GM21528 (cell line): Measurements from ENCODE around the gene XRRA1.
"Not testable (repeated sequence)": the region's sequence is repeated elsewhere in the genome, so short reads cannot be mapped to it uniquely, and the experiment has no call there.

ENCODE experiments used
- ATAC-seq: cut with Tn5 transposase; IDR thresholded peaks from one replicate; pipeline ENCODE4 v1.9.1; 2021; ENCODE audit warnings: mild to moderate bottlenecking, moderate library complexity; ENCODE audit not compliant: unreplicated experiment, low FRiP score

The XRRA1 gene

DNA sequence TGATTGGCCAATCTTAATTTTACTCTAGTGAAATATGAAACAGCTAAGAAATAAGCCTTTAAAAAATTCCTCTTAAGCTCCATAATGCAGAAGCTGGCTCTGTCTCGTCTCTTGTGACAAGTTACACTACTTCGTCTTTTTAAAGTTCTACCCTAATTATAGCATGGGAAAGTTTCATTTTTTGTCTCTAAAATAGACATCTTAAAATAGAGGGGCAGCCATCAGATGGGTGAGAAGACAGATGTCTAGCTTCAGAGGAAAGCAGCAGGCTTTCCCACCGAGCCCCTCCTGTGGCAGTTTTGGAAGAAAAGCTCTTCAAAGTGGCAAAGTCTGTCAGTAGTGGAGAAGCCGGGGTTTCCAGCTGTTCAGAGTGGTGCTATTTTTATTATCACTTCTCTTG, 39.5 kb downstream of the XRRA1 start:
- ATAC-seq: no peak

GRCh38 chr11:74905326-74905725, 43.6 kb downstream of the XRRA1 start:
- ATAC-seq: no peak

GRCh38 chr11:74902342-74902741, 46.5 kb downstream of the XRRA1 start:
- no peak for ATAC-seq

GRCh38 chr11:74896311-74896710, 52.6 kb downstream of the XRRA1 start:
- ATAC-seq: no peak

GRCh38 chr11:74895340-74896116, 53.4 kb downstream of the XRRA1 start:
- no peak for ATAC-seq

GRCh38 chr11:74893015-74893414, 55.9 kb downstream of the XRRA1 start:
- ATAC-seq: not testable (repeated sequence)

DNA sequence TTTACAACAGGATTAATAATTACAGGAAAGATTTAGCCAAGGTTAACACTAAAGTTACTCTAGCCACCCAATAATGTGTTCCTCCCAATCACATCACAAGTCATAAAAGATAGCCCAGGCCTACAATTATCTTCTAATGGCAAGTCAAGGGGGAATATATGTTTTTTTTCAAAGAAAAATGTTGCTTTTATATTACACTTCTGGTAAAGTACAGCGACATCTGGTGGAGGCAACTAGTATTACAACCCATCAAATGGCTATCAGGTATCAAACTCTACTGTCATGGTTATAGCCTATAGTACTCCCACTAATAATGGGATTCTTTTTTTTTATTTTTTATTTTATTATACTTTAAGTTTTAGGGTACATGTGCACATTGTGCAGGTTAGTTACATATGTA, 71.8 kb downstream of the XRRA1 start:
- no peak for ATAC-seq

DNA sequence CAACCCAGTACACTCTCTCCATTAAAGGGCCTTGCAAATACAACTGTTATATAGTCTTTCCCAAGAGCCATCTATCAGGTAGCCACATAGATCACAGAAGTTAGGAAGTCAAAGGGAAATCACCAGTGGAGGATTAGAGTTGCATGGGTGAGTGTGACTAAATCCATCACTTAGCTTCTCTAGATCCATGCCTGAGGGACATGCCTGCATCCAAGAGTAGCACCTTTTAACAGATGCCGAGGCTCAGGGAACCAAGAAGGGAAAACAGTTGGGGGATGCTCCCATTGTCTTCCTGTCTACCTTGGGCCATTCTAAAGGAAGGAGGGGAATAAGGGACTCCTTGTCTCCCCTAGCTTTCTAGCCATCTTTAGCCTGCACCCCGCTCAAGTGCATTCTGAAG, 77.9 kb downstream of the XRRA1 start:
- ATAC-seq: no peak

GRCh38 chr11:74870485-74870884, 78.4 kb downstream of the XRRA1 start:
- no peak for ATAC-seq

GRCh38 chr11:74866557-74866956, 82.3 kb downstream of the XRRA1 start:
- no peak for ATAC-seq

GRCh38 chr11:74863410-74863809, 85.5 kb downstream of the XRRA1 start:
- ATAC-seq: no peak

DNA sequence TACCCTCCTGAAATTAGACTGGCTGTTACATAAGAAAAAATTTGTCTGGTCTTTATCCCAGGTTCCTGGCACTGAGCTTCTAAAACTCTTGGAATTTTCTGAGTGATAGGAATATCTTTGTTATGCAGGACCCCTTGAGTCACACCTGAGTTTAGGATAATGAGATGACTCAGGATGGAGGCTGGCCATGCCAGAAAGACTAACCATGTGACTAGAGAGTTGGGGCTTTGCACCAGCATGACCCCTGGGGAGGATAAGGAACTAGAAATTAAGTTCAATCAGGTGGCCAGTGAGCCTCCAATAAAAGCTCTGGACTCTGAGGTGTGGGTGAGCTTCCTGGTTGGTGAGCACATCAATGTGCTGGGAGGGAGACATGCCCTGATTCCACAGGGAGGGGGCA, 88.1 kb downstream of the XRRA1 start:
- ATAC-seq: no peak

DNA sequence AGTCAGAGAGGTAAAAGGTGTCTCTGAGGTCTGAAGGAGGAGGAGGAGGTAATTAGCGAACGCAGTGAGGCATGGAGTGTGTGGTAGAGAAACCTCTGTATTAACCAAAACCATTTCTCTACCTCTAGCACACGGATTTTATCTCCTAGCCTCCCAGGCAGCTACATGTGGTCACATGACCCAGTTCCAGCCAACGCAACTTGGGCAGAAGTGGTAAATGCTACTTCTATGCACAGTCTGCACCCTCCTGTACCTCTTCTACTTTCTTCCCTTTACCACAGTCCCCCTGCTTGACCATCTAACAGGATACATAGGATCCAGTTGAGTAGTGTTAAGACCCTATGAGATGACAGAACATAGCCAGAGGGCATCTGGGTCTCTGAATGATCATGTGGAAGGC, 95.7 kb downstream of the XRRA1 start:
- ATAC-seq: no peak

DNA sequence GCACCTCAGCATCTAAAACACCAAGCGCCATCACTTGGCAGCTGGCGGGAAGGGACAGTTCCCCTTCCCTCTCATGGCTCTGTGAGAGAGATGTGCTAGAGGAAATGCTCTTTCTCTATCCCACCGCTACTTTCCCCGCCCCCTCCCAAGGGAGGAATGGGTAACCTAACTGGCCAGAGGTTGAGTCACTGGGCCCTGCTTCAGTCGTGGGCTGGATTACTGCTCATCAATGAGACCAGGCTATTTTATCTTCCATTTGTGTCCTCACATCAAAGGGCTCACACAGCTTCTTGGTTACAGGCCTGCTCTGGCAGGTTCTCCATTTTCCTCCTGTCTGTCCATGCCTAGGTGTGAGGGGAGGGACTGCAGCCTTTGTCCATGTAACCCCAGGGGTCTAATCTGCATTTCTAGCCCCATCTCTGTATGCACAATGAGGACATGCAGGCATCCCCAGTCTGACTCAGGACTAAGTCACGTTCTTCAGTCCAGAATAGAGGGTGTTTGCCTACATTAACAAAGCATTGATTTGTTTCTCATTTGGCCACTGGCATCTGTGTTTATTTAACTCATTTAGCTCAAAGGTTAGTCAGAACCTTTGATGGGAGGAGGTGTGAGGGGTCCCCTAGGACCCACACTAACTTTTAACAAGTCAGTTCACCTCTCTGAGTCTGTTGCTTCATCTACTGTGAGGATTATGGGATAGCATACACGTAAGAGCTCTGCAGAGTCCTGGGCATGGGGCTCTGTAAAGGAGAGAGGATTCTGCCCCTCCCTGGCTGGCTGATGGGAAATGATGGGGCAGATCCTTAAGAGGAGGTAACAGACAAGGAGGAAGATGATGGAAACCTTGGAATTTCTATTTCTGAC, 99.1 kb downstream of the XRRA1 start:
- ATAC-seq: no peak

GRCh38 chr11:74847895-74848294, 101.0 kb downstream of the XRRA1 start:
- ATAC-seq: no peak

DNA sequence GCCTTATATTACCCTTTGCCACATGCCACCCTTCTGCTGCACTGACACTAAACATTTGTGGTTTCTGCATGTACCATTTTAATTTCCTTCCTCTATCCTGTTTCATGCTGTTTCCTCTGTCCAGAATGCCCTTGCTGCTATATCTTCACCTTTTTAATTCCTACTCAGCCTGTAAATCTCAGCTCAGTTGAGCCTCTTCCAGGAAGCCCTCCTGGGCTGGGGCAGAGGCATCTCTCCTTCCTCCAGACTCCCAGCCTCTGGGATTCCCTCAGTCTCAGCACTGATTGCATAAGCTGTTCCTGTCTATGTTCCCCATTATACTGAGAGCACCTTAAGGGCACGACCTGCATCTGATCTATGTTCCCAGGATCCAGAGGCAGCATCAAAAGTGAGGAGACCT, 101.5 kb downstream of the XRRA1 start:
- no peak for ATAC-seq

DNA sequence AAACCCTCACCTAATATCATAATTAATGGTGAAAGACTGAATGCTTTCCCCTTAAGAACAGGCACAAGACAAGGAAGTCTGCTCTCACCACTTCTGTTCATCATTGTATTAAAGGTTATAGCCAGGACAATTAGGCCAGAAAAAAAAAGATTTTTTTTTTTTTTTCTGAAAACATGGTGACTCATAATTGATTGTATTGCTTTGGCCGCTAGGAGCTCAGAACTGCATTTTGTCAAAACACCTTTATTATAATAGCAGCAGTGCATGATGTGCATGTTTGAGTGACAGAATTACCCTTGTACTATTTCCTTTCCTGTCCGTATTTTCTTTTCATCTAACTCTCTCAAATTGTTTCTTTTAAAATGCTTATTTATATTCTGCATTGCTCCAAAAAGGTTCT, 102.1 kb downstream of the XRRA1 start:
- no peak for ATAC-seq

DNA sequence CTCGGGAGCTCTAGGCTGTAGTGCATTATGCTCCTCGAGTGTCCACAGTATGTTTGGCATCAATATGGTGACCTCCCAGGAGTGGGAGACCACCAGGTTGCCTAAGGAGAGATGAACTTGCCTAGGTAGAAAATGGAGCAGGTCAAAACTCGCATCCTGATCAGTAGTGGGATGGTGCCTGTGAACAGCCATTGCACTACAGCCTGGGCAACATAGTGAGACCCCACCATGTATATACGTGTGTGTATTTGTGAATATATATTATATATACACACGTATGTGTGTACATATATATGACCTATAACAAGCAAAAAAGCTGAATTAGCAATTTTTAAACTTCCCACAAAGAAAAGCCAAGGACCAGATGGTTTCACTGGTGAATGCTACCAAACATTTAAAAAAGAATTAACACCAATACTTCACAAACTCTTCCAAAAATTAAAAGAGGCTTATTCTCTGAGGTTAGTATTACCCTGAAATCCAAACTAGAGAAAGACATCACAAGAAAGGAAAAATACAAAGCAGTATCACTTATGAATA, 102.8 kb downstream of the XRRA1 start:
- ATAC-seq: no peak

- ATAC-seq: no peak
These were observed 104.0 kb downstream of the XRRA1 start for GRCh38 chr11:74844865-74845264.

- ATAC-seq: no peak
These were observed 104.8 kb downstream of the XRRA1 start for GRCh38 chr11:74844072-74844471.

DNA sequence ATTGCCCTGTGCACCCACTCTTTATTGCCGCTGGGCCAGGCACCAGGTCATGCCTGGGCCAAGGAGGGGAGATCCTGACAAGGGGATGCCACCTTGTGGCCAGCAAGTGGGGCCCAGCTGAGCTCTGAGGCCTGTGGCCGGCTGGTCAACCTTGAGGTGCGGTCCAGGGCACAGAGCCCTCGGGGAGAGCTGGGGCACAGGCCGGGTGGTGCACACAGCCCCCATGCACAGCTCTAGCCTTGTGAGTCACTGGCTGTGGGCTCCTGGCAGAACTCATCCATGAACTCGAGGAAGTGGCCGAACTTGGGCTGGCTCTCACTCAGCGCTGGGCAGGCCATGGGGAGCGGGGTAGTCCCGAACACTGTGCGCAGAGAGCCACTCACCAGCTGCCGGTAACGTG, 105.9 kb downstream of the XRRA1 start:
- no peak for ATAC-seq

- ATAC-seq: no peak
These were observed 108.4 kb downstream of the XRRA1 start for GRCh38 chr11:74840486-74840885.
